Sigmoid colon (tissue), 7 donors: Measurements from ENCODE around the gene SOCS4. TPM values are rescaled to one million over a fixed set of nuclear protein-coding genes. Genes with fewer than 3 reads are reported as not detected.
"Not testable (repeated sequence)": the region's sequence is repeated elsewhere in the genome, so short reads cannot be mapped to it uniquely, and the experiment has no call there.

Source experiments
- DNase-seq: peaks from one replicate; pipeline ENCODE4 v3.0.0-alpha.2; 2019
- H3K27ac ChIP-seq, 4 donors: fragments of 200-600 bp; sonication (generic); one replicate each; pipeline ENCODE4 v1.5.1; 2016 to 2019; ENCODE audit warnings: mild to moderate bottlenecking in 1 of 4
- H3K27me3 ChIP-seq, 3 donors: fragments of 200-600 bp; sonication (generic); one replicate each; pipeline ENCODE4 v1.5.1; 2019; ENCODE audit warnings: mild to moderate bottlenecking in 1 of 3
- H3K36me3 ChIP-seq, 4 donors: fragments of 200-600 bp; sonication (generic); one replicate each; pipeline ENCODE4 v1.5.1; 2016 to 2019
- H3K4me1 ChIP-seq, 4 donors: fragments of 200-600 bp; sonication (generic); one replicate each; pipeline ENCODE4 v1.5.1; 2017 to 2019
- H3K4me3 ChIP-seq, 4 donors: fragments of 200-600 bp; sonication (generic); one replicate each; pipeline ENCODE4 v1.5.1; 2017 to 2019; ENCODE audit warnings: mild to moderate bottlenecking in 2 of 4, moderate library complexity in 1 of 4
- H3K9me3 ChIP-seq, 4 donors: fragments of 200-600 bp in 3 of 4; sonication (generic) in 3 of 4; one replicate each; pipeline versions ENCODE4 v1.5.1 to v1.6.1; 2013 to 2019
- EP300 ChIP-seq, 4 donors: sonication (generic); formaldehyde crosslinking; IDR thresholded peaks; one replicate each; pipeline ENCODE4 v1.6.1; 2017; ENCODE audit warnings: antibody characterized with exemption in 4 of 4
- POLR2A ChIP-seq, 2 donors: fragments of 450-650 bp; IDR thresholded peaks; one replicate each; pipeline ENCODE4 v1.6.1; 2016; ENCODE audit warnings: antibody characterized with exemption in 2 of 2, mild to moderate bottlenecking in 2 of 2, moderate library complexity in 2 of 2
- POLR2AphosphoS5 ChIP-seq, 4 donors: sonication (generic); formaldehyde crosslinking; IDR thresholded peaks; one replicate each; pipeline ENCODE4 v1.6.1; 2017; ENCODE audit warnings: antibody characterized with exemption in 4 of 4
- WGBS, 2 donors: extraction: QIAGEN DNeasy Blood & Tissue Kit; methylation state at CpG; one replicate each; pipeline ENCODE4 v1.1.7; 2013; 5-methylcytosine and 5-hydroxymethylcytosine counted together
- intact Hi-C: fragments of 100-400 bp; cut with DNase I; formaldehyde crosslinking; loops from one replicate; pipeline ENCODE4 v1.15.1; 2023
- polyA plus RNA-seq, 3 donors: library from polyadenylated mRNA; stranded (reverse); fragments of 200-250 nt; gene quantifications; one replicate each; pipeline ENCODE4 v1.2.3, GENCODE V29; 2013
- total RNA-seq, 4 donors: library from RNA; depleted of rRNA; stranded (reverse); fragments of >200 nt; gene quantifications; one replicate each; pipeline ENCODE4 v1.1.0, GENCODE V29; 2016
- TF ChIP-seq, protein P1 (sequence below), 4 experiments: fragments of 450-650 bp in 3 of 4; fragments of 200-600 bp in 1 of 4; IDR thresholded peaks; one replicate each; pipeline ENCODE4 v1.5.1; 2016 to 2019; ENCODE audit warnings: antibody characterized with exemption in 4 of 4, mild to moderate bottlenecking in 3 of 4, moderate library complexity in 2 of 4
- donor health status: healthy with polysubstance abuse.
- donor health status: Bipolar disorder and iron deficiency.
- donor health status: healthy.

SOCS4 gene
- total and polyA plus RNA-seq, 7 donors: 5.4 to 28.5 (median 21.9) TPM

DNA sequence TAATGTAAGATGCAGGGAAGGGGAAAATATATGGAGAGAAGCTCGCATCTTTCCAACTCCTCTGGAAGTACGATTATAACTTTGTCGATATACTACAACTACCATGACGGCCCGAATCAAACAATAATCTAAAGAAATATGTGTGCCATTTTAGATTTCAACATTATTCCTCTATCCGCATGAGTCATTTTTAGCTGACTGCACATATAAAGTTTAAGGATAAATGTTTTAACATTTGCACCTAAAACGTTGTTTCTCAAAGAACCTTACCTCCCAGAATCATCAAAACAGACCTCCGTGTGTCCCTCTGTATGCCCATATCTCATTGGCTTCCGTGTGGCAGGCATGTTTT, 619 bp upstream of the SOCS4 start:
- intact Hi-C loops: loop anchor here (2.0 kb wide), 1 partner anchor 24 kb away; the partner anchor contains the start of gene MAPK1IP1L
- DNase-seq: no peak
- WGBS, 2 donors: 1 to 2% methylated on average over 9 of the region's 9 CpGs
- H3K27me3 ChIP-seq: no peaks in the 10 kb centered on the region
- peak overlapping the region; percentile 80 to 89 (median 87) for H3K27ac ChIP-seq
- peaks cover 0 to 34% (median 25%) of the 10 kb centered on the region in 4 donors for H3K4me1 ChIP-seq
- TF ChIP-seq EP300 (IDR thresholded peaks at IDR 0.05) (no peak), POLR2AphosphoS5 (IDR thresholded peaks at IDR 0.05) (no peak), POLR2A (IDR thresholded peaks at IDR 0.05) (no peak)
- TF ChIP-seq, protein P1, sequence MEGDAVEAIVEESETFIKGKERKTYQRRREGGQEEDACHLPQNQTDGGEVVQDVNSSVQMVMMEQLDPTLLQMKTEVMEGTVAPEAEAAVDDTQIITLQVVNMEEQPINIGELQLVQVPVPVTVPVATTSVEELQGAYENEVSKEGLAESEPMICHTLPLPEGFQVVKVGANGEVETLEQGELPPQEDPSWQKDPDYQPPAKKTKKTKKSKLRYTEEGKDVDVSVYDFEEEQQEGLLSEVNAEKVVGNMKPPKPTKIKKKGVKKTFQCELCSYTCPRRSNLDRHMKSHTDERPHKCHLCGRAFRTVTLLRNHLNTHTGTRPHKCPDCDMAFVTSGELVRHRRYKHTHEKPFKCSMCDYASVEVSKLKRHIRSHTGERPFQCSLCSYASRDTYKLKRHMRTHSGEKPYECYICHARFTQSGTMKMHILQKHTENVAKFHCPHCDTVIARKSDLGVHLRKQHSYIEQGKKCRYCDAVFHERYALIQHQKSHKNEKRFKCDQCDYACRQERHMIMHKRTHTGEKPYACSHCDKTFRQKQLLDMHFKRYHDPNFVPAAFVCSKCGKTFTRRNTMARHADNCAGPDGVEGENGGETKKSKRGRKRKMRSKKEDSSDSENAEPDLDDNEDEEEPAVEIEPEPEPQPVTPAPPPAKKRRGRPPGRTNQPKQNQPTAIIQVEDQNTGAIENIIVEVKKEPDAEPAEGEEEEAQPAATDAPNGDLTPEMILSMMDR (IDR thresholded peaks at IDR 0.05): no peak
- H3K4me3 ChIP-seq: peak overlapping the region; percentile 59 to 79 (median 70)
- no peaks in the 10 kb centered on the region for H3K9me3 ChIP-seq
- no peaks in the 10 kb centered on the region for H3K36me3 ChIP-seq

DNA sequence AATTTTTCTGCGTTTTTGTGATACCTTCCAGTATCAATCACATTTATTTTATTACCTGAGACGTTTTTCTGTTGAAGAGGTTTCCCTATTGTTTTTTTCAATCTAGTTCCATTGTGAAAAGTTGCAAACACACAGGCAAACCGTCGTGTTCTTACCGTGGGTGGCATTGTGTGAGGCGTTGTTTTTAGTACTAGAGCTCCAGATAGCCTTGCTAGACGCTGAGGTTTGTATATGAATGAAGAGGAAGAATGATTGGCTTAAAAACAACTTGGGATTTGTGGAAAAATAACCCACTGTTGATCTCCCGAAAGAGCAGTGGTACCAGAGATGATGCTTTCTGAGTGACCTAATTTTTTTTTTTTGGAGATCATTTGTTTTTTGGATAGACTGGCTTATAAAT, 1.0 kb downstream of the SOCS4 start:
- Histone ChIP-seq H3K27me3 (no peaks in the 10 kb centered on the region), H3K9me3 (no peaks in the 10 kb centered on the region), H3K27ac (peak overlapping the region in 3 of 4 donors; percentile 80 to 89 (median 88)), H3K4me1 (peaks cover 0 to 34% (median 25%) of the 10 kb centered on the region in 4 donors), H3K36me3 (no peaks in the 10 kb centered on the region), H3K4me3 (peak overlapping the region; percentile 59 to 79 (median 70))
- DNase-seq: no peak
- 5 to 10% methylated on average over 8 of the region's 8 CpGs for WGBS, 2 donors
- TF ChIP-seq EP300 (IDR thresholded peaks at IDR 0.05) (no peak), POLR2A (IDR thresholded peaks at IDR 0.05) (no peak), POLR2AphosphoS5 (IDR thresholded peaks at IDR 0.05) (no peak)
- TF ChIP-seq, protein P1 (IDR thresholded peaks at IDR 0.05): no peak
- intact Hi-C loops: no loop called here

DNA sequence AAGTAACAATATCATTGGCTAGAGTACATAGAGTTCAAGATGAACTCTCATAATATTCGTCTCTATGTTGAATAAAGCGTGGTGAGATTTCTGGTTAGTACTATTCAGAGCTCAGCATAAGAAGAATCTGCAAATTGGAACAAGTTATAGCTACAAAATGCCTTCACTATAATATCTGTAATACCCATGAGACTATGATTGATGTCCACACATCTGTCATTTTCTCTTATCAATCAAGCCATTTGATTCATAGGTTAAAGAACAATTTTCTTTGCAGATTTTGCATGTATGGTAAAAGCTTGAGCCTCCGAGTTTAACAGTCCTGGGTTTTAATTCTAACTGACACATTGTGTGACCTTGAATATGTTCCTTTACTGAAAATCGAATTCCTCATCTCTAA, 1.4 kb downstream of the SOCS4 start:
- no peak for DNase-seq
- no peaks in the 10 kb centered on the region for H3K27me3 ChIP-seq
- TF ChIP-seq, protein P1 (IDR thresholded peaks at IDR 0.05): no peak
- TF ChIP-seq POLR2AphosphoS5 (IDR thresholded peaks at IDR 0.05): no peak
- TF ChIP-seq EP300 (IDR thresholded peaks at IDR 0.05): no peak
- TF ChIP-seq POLR2A (IDR thresholded peaks at IDR 0.05): no peak
- WGBS, 2 donors: 68 to 71% methylated on average over 4 of the region's 4 CpGs
- intact Hi-C loops: no loop called here
- peaks cover 0 to 36% (median 25%) of the 10 kb centered on the region in 4 donors for H3K4me1 ChIP-seq
- no peaks in the 10 kb centered on the region for H3K9me3 ChIP-seq
- H3K27ac ChIP-seq: no peak overlapping the region
- peak overlapping the region in 2 of 4 donors; percentile 70 to 71 for H3K4me3 ChIP-seq
- no peaks in the 10 kb centered on the region for H3K36me3 ChIP-seq

DNA sequence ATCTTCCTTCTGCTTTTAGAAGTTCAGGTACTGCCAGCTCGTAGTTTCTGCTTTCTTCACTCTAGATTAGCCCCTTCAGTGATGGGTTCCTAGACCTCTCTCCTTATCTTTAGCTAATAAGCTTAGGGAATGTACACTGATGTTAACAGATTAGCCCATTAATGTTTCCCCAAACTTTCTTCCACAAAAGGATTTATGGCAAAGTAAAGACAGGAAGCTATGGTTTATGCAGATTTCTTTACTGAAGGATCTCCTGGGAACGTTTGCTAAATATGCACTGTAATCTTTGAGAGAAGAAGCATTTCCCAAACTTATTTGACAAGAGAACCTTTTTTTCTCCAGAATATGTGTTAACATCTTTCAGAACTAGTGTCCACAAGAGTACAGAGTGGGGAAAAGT, 4.2 kb downstream of the SOCS4 start:
- 52 to 66% methylated on average over 2 of the region's 2 CpGs for WGBS, 2 donors

DNA sequence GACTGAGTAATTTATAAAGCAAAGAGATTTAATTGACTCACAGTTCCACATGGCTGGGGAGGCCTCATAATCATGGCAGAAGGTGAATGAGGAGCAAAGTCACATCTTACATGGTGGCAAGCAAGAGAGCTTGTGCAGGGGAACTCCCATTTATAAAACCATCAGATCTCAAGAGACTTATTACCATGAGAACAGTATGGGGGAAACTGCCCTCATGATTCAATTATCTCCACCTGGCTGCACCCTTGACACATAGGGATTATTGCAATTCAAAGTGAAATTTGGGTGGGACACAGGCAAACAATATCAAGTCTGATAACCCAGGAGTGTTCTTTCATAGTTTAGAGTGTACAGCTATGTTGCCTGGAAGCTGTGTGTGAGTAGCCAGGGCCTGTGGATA, 11.0 kb downstream of the SOCS4 start:
- intact Hi-C loops, H3K4me3 ChIP-seq, H3K27ac ChIP-seq, H3K4me1 ChIP-seq, DNase-seq, H3K27me3 ChIP-seq, H3K9me3 ChIP-seq: not testable (repeated sequence)
- peaks cover 0 to 10% (median 6%) of the 10 kb centered on the region in 4 donors for H3K36me3 ChIP-seq

More for the DNA sequence above, 4.2 kb downstream of the SOCS4 start:
- Histone ChIP-seq H3K27ac (no peak overlapping the region), H3K4me1 (peaks cover 0 to 36% (median 22%) of the 10 kb centered on the region in 4 donors), H3K9me3 (no peaks in the 10 kb centered on the region), H3K36me3 (peaks cover 0 to 4% (median 0%) of the 10 kb centered on the region in 4 donors), H3K27me3 (no peaks in the 10 kb centered on the region), H3K4me3 (no peak overlapping the region)
- DNase-seq: no peak
- no peak for TF ChIP-seq POLR2AphosphoS5 (IDR thresholded peaks at IDR 0.05)
- TF ChIP-seq, protein P1 (IDR thresholded peaks at IDR 0.05): no peak
- TF ChIP-seq POLR2A (IDR thresholded peaks at IDR 0.05): no peak
- no peak for TF ChIP-seq EP300 (IDR thresholded peaks at IDR 0.05)
- intact Hi-C loops: no loop called here
